ENCODE measurements around the gene SMG1.
A peak's percentile ranks its signal among the peaks of the same experiment; 100 is the strongest.
"Not testable (repeated sequence)": the region's sequence is repeated elsewhere in the genome, so short reads cannot be mapped to it uniquely, and the experiment has no call there.

SMG1 gene

DNA sequence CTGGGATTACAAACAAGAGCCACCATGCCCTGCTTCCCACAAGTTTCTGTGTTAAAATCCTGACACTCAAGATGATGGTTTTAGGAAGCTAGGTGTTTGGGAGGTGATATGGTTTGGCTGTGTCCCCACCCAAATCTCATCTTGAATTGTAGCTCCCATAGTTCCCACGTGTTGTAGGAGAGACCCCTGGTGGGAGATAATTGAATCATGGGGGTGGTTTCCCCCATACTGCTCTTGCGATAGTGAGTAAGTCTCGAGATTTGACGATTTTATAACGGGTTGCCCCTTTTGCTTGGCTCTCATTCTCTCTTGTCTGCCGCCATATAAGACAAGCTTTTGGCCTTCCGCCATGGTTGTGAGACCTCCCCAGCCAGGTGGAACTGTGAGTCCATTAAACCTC lies 17.2 kb upstream of the SMG1 start:
- no peaks in the 10 kb centered on the region for H3K36me3 Mint-ChIP-seq
- H3K27ac Mint-ChIP-seq, result no peak overlapping the region
- H3K4me1 Mint-ChIP-seq, result peaks cover 18% of the 10 kb centered on the region
- ATAC-seq, result no peak
- H3K27me3 Mint-ChIP-seq, result no peaks in the 10 kb centered on the region
- H3K4me3 Mint-ChIP-seq, result no peak overlapping the region
- no peaks in the 10 kb centered on the region for H3K9me3 Mint-ChIP-seq

DNA sequence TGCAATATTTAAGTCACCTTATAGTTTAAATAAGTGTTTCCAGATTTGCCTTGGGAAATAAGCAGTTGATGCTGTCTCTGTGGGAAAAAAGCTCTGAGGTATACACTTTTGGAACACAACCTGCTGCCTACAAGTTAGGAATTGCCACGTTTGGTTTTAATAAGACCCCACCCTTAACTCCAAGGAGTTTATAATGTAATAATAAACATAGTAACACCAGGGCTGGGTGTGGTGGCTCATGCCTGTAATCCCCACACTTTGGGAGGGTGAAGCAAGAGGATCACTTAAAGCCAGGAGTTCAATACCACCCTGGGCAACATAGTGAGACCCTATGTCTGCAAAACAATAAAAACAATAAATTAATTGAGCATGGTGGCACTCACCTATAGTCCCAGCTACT lies 15.9 kb upstream of the SMG1 start:
- Mint-ChIP-seq H3K9me3 (no peaks in the 10 kb centered on the region), H3K36me3 (no peaks in the 10 kb centered on the region), H3K4me3 (no peak overlapping the region), H3K27me3 (no peaks in the 10 kb centered on the region), H3K27ac (peak overlapping the region; percentile 81), H3K4me1 (peaks cover 18% of the 10 kb centered on the region)
- no peak for ATAC-seq

DNA sequence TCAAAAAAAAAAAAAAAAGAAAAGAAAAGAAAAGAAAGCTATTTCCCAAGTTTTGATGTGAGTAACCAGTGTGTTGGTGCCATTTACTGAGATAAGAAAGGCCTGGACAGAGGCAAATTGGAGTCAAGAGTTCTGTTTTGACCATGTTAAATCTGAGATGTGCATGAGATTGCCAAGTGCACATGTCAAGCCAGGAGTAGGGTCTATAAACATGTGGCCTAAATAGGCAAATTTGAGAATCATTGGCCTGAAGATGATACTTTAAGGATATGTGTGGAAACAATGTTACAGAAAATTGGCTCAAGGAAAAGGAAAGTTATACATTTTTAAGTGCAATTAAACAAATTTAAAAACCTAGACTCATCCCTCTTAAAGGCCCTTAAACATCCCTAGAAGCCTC lies 15.3 kb upstream of the SMG1 start:
- no peak for ATAC-seq
- Mint-ChIP-seq H3K27me3 (no peaks in the 10 kb centered on the region), H3K4me3 (no peak overlapping the region), H3K36me3 (no peaks in the 10 kb centered on the region), H3K4me1 (peaks cover 14% of the 10 kb centered on the region), H3K27ac (no peak overlapping the region), H3K9me3 (no peaks in the 10 kb centered on the region)

DNA sequence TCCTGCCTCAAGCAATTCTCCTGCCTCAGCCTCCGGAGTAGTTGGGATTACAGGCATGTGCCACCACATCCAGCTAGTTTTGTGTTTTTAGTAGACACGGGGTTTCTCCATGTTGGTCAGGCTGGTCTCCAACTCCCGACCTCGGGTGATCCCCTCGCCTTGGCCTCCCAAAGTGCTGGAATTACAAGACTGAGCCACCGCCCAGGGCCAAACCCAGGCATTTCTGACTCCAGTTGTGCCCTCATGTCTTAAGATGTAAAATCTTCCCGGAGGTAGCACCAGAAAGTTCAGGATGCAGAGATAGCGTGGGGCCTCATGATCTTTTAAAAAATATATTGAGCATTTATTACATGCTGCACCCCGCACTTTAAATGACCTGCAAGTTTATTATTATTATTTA lies 12.8 kb upstream of the SMG1 start:
- Mint-ChIP-seq H3K4me3 (no peak overlapping the region), H3K36me3 (no peaks in the 10 kb centered on the region), H3K9me3 (no peaks in the 10 kb centered on the region), H3K27me3 (no peaks in the 10 kb centered on the region), H3K27ac (no peak overlapping the region), H3K4me1 (peaks cover 6% of the 10 kb centered on the region)
- no peak for ATAC-seq

DNA sequence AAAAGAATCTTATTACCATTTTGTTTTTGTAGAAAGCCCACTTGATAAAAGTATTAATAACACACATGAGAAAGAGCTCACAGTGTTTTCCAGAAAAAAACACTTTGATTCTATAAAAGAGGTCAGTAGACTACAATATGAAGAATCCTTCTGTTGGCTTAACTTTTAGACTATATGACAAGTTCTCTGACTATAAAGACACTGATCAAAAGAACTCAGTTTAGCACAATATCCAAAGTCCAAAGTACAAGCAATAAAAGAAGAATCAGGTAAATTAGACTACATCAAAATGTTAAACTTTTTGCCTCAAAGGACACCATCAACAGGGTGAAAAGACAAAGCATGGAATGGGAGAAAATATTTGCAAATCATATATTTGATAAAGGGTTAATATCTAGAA lies 11.2 kb upstream of the SMG1 start:
- no peak for ATAC-seq
- no peaks in the 10 kb centered on the region for H3K9me3 Mint-ChIP-seq
- H3K4me3 Mint-ChIP-seq, result no peak overlapping the region
- no peaks in the 10 kb centered on the region for H3K27me3 Mint-ChIP-seq
- H3K4me1 Mint-ChIP-seq, result peaks cover 4% of the 10 kb centered on the region
- no peak overlapping the region for H3K27ac Mint-ChIP-seq
- no peaks in the 10 kb centered on the region for H3K36me3 Mint-ChIP-seq

DNA sequence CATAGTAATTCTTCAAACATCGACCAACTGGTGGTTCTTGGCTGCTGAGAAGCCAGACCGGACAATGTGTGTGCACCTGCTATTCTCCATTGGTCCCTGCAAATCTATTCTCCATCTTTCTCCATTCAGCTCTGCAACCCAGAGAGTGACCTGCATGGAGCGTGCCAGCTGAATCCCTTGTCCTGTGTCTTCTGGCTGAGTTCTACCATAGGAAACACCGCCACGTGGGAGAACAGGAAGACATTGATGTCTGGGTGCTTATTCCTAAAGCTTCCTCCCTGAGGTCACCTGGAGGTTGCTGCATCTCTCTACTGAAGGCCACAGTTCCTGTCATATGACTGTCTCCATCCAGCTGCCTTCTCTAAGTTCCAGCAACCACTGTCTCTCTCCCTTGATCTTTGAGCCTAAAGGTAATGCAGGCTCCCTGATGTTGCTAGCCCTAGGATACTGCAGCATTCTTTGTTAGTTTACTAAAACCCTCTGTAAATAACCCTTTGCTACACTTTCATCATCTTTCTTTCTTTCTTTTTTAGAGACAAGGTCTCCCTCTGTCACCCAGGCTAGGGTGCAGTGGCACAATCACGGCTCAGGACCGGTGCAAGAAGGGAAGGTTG lies 10.6 kb upstream of the SMG1 start:
- Mint-ChIP-seq H3K36me3 (no peaks in the 10 kb centered on the region), H3K4me3 (no peak overlapping the region), H3K9me3 (no peaks in the 10 kb centered on the region)

DNA sequence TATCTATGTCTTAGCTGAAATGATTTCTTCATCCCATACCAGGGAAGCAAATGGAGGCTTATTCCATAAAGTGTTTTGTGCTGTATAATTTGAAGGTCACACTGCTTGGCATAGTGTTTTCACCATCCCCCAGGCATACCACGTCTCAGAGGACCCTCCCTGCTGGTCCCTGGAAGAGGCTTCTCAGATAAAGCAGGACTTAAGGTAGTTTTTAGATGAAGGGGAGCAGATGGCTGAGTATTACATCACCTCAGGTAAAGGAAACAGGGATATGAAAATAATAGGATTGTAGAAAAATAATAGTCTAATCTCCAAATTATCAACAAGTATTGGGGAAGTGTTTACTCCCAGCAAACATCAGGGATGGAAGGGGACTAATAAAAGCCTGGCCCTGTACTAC lies 7.3 kb upstream of the SMG1 start:
- no peaks in the 10 kb centered on the region for H3K27me3 Mint-ChIP-seq
- H3K4me3 Mint-ChIP-seq, result no peak overlapping the region
- H3K4me1 Mint-ChIP-seq, result peaks cover 20% of the 10 kb centered on the region
- no peaks in the 10 kb centered on the region for H3K36me3 Mint-ChIP-seq
- ATAC-seq, result no peak
- H3K9me3 Mint-ChIP-seq, result no peaks in the 10 kb centered on the region
- H3K27ac Mint-ChIP-seq, result peak overlapping the region; percentile 85

More for the DNA sequence above, 10.6 kb upstream of the SMG1 start:
- no peak for ATAC-seq
- peaks cover 9% of the 10 kb centered on the region for H3K4me1 Mint-ChIP-seq
- no peak overlapping the region for H3K27ac Mint-ChIP-seq
- H3K27me3 Mint-ChIP-seq, result no peaks in the 10 kb centered on the region

DNA sequence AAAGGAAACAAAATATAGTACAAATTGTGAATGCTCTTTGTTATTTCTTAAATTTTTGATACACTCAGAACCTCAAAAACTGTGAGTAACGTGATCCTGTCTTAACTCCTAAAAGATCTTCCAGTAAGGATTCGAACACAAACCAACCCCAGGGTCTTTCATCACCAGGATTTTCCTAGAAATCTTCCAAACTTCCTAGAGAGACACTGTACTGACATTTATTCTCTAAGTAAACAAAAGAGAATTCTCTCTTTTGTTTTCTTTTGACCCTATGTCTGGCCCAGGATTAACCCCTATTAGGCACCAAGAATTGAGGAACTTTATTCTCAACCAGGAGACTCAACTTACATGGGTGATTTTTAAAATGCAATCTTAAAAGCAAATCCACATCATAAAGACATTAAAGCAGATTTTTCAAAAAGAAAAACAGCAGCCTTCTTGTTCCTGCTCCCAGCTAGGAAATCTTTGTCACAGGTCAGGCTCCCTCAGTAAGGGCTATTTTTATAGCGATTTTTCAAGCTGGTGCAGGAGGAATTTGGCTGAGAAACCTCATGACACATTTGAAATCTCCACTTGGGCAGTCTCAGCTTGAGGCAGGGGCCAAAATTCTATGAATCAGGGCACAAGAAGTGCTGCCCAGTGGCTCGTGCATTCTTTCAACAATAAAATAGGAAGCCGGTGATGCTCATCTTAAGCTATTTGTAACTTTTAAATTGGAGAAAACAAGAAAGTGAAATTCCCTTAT lies 6.2 kb upstream of the SMG1 start:
- Mint-ChIP-seq H3K4me3 (no peak overlapping the region), H3K27me3 (no peaks in the 10 kb centered on the region), H3K27ac (peak overlapping the region; percentile 85), H3K36me3 (no peaks in the 10 kb centered on the region), H3K9me3 (no peaks in the 10 kb centered on the region), H3K4me1 (peaks cover 26% of the 10 kb centered on the region)
- ATAC-seq, result no peak

DNA sequence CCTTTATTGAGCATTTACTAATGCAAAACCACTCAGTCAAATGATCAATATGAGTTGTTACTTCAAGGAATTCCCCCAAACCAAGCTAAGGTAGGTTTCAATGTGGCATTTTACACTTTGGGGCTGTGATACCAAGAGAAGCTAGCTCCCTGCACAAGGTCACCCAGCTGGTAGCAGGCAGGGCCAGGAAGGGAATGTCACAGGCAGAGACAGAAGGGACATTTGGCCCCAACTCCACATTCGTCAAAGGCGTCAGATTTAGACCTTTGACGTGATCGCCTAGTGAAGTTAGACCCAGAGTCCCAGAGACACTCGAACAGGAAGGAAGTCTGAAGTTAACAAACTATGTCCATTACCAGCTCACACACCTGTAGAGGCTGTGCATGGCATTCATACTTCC lies 5.5 kb upstream of the SMG1 start:
- Mint-ChIP-seq H3K27ac (peak overlapping the region; percentile 85), H3K36me3 (no peaks in the 10 kb centered on the region), H3K9me3 (no peaks in the 10 kb centered on the region), H3K4me1 (peaks cover 32% of the 10 kb centered on the region), H3K4me3 (peak overlapping the region; percentile 38), H3K27me3 (no peaks in the 10 kb centered on the region)
- ATAC-seq, result peak; percentile 63

DNA sequence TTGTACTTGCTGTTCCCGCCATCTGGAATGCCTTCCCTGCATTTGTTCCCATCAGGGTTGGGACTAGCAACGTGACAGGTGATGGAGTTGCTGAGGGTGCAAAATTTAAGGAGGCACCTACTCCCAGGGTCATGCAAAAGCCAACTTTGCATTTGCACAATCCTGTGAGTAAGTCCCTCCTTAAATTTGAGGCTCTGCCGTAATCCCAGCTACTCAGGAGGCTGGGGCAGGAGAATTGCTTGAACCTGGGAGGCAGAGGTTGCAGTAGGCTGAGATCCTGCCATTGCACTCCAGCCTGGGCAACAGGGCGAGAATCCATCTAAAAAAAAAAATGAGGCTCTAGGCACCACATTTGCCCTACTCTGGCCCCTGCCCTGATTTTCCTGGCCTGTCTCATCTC lies 3.9 kb upstream of the SMG1 start:
- not testable (repeated sequence) for ATAC-seq, H3K4me3 Mint-ChIP-seq, H3K27me3 Mint-ChIP-seq, H3K9me3 Mint-ChIP-seq, H3K36me3 Mint-ChIP-seq
- Mint-ChIP-seq H3K4me1 (peaks cover 38% of the 10 kb centered on the region), H3K27ac (peak overlapping the region; percentile 85)

DNA sequence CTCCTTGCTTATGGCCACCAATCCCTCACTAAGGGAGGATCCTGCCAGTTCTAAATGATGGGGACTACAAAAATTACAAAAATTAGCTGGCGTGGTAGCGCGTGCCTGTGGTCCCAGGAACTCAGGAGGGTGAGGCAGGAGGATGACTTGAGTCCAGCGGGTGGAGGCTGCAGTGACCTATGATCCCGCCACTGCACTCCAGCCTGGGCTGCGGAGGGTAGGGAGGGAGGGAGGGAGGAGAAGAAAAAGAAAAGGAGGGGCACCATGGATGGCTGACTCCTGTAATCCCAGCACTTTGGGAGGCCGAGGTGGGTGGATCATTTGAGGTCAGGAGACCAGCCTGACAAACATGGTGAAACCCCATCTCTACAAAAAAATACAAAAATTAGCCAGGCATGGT lies 1.9 kb upstream of the SMG1 start:
- Mint-ChIP-seq H3K27ac (peak overlapping the region; percentile 99), H3K4me1 (peaks cover 51% of the 10 kb centered on the region)
- not testable (repeated sequence) for H3K9me3 Mint-ChIP-seq, H3K27me3 Mint-ChIP-seq, ATAC-seq, H3K4me3 Mint-ChIP-seq, H3K36me3 Mint-ChIP-seq

DNA sequence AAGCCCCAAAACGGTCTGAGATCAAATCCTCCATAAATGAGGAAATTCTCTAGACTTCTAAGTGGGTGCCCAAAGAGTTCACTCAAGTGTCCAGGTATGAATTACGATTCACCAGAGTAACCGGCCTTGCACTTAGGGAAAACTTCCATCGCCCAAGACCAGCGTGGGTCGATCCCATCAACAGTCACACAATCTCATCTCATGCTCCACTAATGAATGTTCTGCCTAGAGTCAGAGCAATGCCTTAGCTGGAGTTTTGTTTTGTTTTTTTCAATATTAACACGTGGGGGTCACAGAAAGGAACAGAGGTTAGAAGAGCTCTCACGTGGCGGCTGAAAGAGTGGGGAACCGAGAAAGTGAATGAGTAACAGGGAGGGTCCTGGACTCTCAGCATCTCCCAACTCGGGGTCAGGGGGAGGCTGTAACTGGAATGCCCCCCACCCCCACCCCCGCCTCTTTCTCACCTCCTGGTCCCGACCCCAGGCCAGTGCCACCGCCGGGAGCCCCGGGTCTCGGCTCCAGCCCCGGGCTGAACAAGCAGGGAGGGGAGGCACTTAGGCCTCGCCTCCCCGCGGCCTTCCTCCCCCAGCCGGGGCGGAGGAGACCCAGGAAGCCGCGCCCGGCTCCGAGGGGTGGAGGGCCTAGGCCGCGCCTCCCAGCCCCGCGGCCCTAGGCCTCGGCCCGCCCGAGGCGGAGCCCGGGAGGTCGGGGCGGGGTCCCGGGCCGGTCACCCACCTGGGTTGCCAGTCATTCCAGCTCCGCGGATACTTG lies 808 bp downstream of the SMG1 start:
- H3K9me3 Mint-ChIP-seq, H3K27me3 Mint-ChIP-seq, H3K36me3 Mint-ChIP-seq: not testable (repeated sequence)
- Mint-ChIP-seq H3K4me3 (peak overlapping the region; percentile 86), H3K27ac (peak overlapping the region; percentile 99), H3K4me1 (peaks cover 51% of the 10 kb centered on the region)
- peak; percentile 74 for ATAC-seq

DNA sequence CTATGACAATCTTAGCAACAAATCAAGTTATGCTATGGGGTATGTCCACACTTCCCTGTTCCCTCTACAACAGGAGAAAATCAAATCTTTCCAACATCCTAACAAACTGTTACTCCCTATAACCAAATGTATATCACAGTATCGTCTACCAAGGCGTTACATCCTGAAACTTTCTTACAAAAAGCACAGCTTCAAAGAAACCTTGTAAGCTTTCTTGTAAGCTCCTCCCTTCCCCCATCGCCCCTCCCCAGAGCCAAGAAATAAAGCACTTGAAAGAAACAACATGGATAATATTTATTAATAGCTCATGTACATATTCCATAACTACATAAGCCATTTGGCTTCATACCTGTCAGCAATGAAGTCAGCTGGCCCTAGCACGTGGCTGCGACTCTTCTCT lies 2.3 kb downstream of the SMG1 start:
- H3K27me3 Mint-ChIP-seq, ATAC-seq, H3K27ac Mint-ChIP-seq, H3K9me3 Mint-ChIP-seq, H3K36me3 Mint-ChIP-seq: not testable (repeated sequence)
- Mint-ChIP-seq H3K4me3 (peak overlapping the region; percentile 75), H3K4me1 (peaks cover 63% of the 10 kb centered on the region)

DNA sequence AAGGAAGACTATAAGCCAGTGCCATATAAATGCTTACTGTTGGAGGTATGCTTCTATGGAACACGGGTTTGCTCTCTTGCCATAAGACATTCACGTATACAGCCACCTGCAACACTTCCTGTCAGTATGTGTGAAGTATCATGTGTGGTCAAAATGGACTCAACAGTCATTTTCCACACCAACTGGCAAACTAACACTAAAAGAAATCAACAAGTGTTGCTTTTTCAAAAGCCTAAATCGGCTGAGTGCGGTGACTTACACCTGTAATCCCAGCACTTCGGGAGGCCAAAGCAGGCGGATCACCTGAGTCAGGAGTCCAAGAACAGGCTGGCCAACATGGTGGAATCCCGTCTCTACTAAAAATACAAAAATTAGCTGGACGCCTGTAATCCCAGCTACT lies 3.1 kb downstream of the SMG1 start:
- Mint-ChIP-seq H3K4me1 (peaks cover 71% of the 10 kb centered on the region), H3K4me3 (peak overlapping the region; percentile 58)
- not testable (repeated sequence) for H3K36me3 Mint-ChIP-seq, H3K27me3 Mint-ChIP-seq, H3K27ac Mint-ChIP-seq, H3K9me3 Mint-ChIP-seq, ATAC-seq

DNA sequence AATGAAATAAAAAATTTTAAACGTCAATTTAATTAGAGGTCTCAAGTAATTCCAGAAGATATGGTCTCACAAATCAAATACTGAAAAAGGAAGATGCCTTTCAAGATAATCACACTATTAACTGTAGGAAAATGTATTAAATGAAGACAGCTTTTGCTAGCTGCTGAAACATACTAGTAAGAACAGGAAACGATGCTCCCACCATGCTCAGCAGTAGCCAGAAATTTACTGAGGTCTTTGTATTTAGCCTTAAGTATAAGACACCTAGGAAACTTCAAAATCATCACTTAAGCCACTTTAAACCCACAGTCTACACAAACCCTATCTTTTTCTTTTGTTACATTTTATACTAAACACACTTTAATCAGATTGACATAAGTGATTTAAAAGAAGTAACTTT lies 16.6 kb downstream of the SMG1 start:
- not testable (repeated sequence) for H3K4me3 Mint-ChIP-seq, H3K27me3 Mint-ChIP-seq, ATAC-seq, H3K27ac Mint-ChIP-seq, H3K9me3 Mint-ChIP-seq
- Mint-ChIP-seq H3K4me1 (peaks cover 26% of the 10 kb centered on the region), H3K36me3 (peaks cover 17% of the 10 kb centered on the region)

DNA sequence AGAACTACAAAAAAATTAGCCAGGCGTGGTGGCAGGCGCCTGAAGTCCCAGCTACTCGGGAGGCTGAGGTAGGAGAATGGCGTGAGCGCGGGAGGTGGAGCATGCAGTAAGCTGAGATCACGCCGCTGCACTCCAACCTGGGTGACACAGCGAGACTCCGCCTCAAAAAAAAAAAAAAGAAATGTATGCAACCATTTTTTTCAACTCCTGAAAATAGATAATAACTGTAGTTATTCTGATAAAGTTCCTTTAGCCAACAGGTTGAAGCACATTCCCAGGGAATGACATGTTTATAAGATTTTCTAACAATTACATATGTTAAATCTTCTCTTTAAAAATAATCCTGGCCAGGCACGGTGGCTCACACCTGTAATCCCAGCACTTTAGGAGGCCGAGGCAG lies 17.5 kb downstream of the SMG1 start:
- not testable (repeated sequence) for H3K27me3 Mint-ChIP-seq, ATAC-seq, H3K9me3 Mint-ChIP-seq, H3K4me3 Mint-ChIP-seq, H3K27ac Mint-ChIP-seq
- Mint-ChIP-seq H3K36me3 (peaks cover 17% of the 10 kb centered on the region), H3K4me1 (peaks cover 29% of the 10 kb centered on the region)
